ENCODE measurements around the gene SRMS. TPM values are rescaled to one million over a fixed set of nuclear protein-coding genes. Genes with fewer than 3 reads are reported as not detected.

The SRMS gene
- total and polyA plus RNA-seq, 2 donors = 0.05 TPM

GRCh38 chr20:63538204-63539091 is 9.1 kb downstream of the SRMS start:
- Histone ChIP-seq H3K4me1 (ENCODE audit: control insufficient read depth in 2 of 2, insufficient read depth in 2 of 2, low read length in 2 of 2) (peaks cover 2 to 25% of the 10 kb centered on the region in 2 donors), H3K27me3 (ENCODE audit: control insufficient read depth in 2 of 2, insufficient read depth in 1 of 2, low read length in 1 of 2) (peaks cover 0 to 22% of the 10 kb centered on the region in 2 donors), H3K36me3 (ENCODE audit: control insufficient read depth in 2 of 2, insufficient read depth in 2 of 2, low read length in 1 of 2) (no peaks in the 10 kb centered on the region), H3K27ac (ENCODE audit: low read depth in 1 of 2, low read length in 1 of 2) (peak overlapping the region; percentile 82 to 84), H3K9me3 (ENCODE audit: control insufficient read depth in 2 of 2, insufficient read depth in 1 of 2, low read length in 1 of 2) (no peaks in the 10 kb centered on the region), H3K4me3 (ENCODE audit: low read length in 2 of 2) (peak overlapping the region; percentile 63 to 67)
- DNase-seq (ENCODE audit: low read depth in 6 of 9, low spot score in 9 of 9) = peak in 1 of 9 donors; percentile 28
- 57% methylated on average over 27 of the region's 27 CpGs for WGBS

- no peaks in the 10 kb centered on the region for H3K9me3 ChIP-seq (ENCODE audit: control insufficient read depth in 2 of 2, insufficient read depth in 1 of 2, low read length in 1 of 2)
- H3K4me3 ChIP-seq (ENCODE audit: low read length in 2 of 2) = peak overlapping the region; percentile 63 to 67
- peak overlapping the region; percentile 82 to 84 for H3K27ac ChIP-seq (ENCODE audit: low read depth in 1 of 2, low read length in 1 of 2)
- peaks cover 2 to 25% of the 10 kb centered on the region in 2 donors for H3K4me1 ChIP-seq (ENCODE audit: control insufficient read depth in 2 of 2, insufficient read depth in 2 of 2, low read length in 2 of 2)
- peak; percentile 76 to 96 (median 90) for DNase-seq (ENCODE audit: low read depth in 6 of 9, low spot score in 9 of 9)
- H3K27me3 ChIP-seq (ENCODE audit: control insufficient read depth in 2 of 2, insufficient read depth in 1 of 2, low read length in 1 of 2) = peaks cover 0 to 23% of the 10 kb centered on the region in 2 donors
- WGBS = 9% methylated on average over 34 of the region's 34 CpGs
- no peaks in the 10 kb centered on the region for H3K36me3 ChIP-seq (ENCODE audit: control insufficient read depth in 2 of 2, insufficient read depth in 2 of 2, low read length in 1 of 2)
Measured at GRCh38 chr20:63537525-63538203, 9.9 kb downstream of the SRMS start.

DNA sequence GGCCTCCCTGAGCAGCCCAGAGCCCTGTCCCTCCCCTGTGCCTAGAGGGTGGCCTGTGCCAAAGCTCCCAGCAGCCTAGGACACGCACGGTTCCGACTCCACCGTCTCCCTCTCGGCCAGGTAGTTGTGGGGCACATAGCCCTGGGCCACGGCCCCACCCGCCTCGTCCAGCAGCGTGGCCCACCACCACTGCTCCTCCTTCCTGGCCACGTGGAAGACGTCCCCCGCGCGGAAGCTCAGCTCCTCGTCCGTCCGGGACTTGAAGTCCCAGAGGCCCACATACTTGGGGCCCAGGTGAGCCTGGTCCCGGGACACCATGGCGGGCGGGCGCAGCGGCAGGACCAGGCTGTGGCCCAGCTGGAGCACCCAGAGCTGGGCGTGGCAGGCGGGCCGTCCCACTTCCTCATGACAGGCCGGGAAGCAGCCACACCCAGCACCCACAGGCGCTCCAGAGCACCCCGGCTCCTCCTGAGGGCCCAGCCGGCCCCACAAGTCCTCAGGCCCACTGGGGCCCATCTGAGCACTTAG is 10.5 kb downstream of the SRMS start, which contains the start of gene PTK6:
Gene PTK6, minus strand, starts transcription at position 380 of the 528 bp plus-strand sequence. Its CDS starts 62 bp downstream, at position 318.
- peaks cover 2 to 25% of the 10 kb centered on the region in 2 donors for H3K4me1 ChIP-seq (ENCODE audit: control insufficient read depth in 2 of 2, insufficient read depth in 2 of 2, low read length in 2 of 2)
- H3K36me3 ChIP-seq (ENCODE audit: control insufficient read depth in 2 of 2, insufficient read depth in 2 of 2, low read length in 1 of 2) = no peaks in the 10 kb centered on the region
- DNase-seq (ENCODE audit: low read depth in 6 of 9, low spot score in 9 of 9) = no peak
- WGBS = 89% methylated on average over 29 of the region's 29 CpGs
- H3K4me3 ChIP-seq (ENCODE audit: low read length in 2 of 2) = peak within 1 kb of the TSS; percentile 63 to 67
- peak within 1 kb of the TSS; percentile 82 to 84 for H3K27ac ChIP-seq (ENCODE audit: low read depth in 1 of 2, low read length in 1 of 2)
- no peaks in the 10 kb centered on the region for H3K9me3 ChIP-seq (ENCODE audit: control insufficient read depth in 2 of 2, insufficient read depth in 1 of 2, low read length in 1 of 2)
- H3K27me3 ChIP-seq (ENCODE audit: control insufficient read depth in 2 of 2, insufficient read depth in 1 of 2, low read length in 1 of 2) = peaks cover 0 to 25% of the 10 kb centered on the region in 2 donors

GRCh38 chr20:63536241-63536977 is 11.1 kb downstream of the SRMS start:
- Histone ChIP-seq H3K4me1 (ENCODE audit: control insufficient read depth in 2 of 2, insufficient read depth in 2 of 2, low read length in 2 of 2) (peaks cover 2 to 25% of the 10 kb centered on the region in 2 donors), H3K36me3 (ENCODE audit: control insufficient read depth in 2 of 2, insufficient read depth in 2 of 2, low read length in 1 of 2) (no peaks in the 10 kb centered on the region), H3K4me3 (ENCODE audit: low read length in 2 of 2) (no peak overlapping the region), H3K27ac (ENCODE audit: low read depth in 1 of 2, low read length in 1 of 2) (no peak overlapping the region), H3K9me3 (ENCODE audit: control insufficient read depth in 2 of 2, insufficient read depth in 1 of 2, low read length in 1 of 2) (peaks cover 0 to 3% of the 10 kb centered on the region in 2 donors), H3K27me3 (ENCODE audit: control insufficient read depth in 2 of 2, insufficient read depth in 1 of 2, low read length in 1 of 2) (peaks cover 0 to 25% of the 10 kb centered on the region in 2 donors)
- no peak for DNase-seq (ENCODE audit: low read depth in 6 of 9, low spot score in 9 of 9)
- 91% methylated on average over 35 of the region's 35 CpGs for WGBS

GRCh38 chr20:63534831-63535651 is 12.5 kb downstream of the SRMS start:
- Histone ChIP-seq H3K4me3 (ENCODE audit: low read length in 2 of 2) (no peak overlapping the region), H3K4me1 (ENCODE audit: control insufficient read depth in 2 of 2, insufficient read depth in 2 of 2, low read length in 2 of 2) (peaks cover 2 to 25% of the 10 kb centered on the region in 2 donors), H3K27ac (ENCODE audit: low read depth in 1 of 2, low read length in 1 of 2) (peak overlapping the region in 1 of 2 donors; percentile 22), H3K9me3 (ENCODE audit: control insufficient read depth in 2 of 2, insufficient read depth in 1 of 2, low read length in 1 of 2) (peaks cover 0 to 3% of the 10 kb centered on the region in 2 donors), H3K27me3 (ENCODE audit: control insufficient read depth in 2 of 2, insufficient read depth in 1 of 2, low read length in 1 of 2) (peaks cover 0 to 25% of the 10 kb centered on the region in 2 donors), H3K36me3 (ENCODE audit: control insufficient read depth in 2 of 2, insufficient read depth in 2 of 2, low read length in 1 of 2) (no peaks in the 10 kb centered on the region)
- DNase-seq (ENCODE audit: low read depth in 6 of 9, low spot score in 9 of 9) = no peak
- WGBS = 87% methylated on average over 49 of the region's 49 CpGs

DNA sequence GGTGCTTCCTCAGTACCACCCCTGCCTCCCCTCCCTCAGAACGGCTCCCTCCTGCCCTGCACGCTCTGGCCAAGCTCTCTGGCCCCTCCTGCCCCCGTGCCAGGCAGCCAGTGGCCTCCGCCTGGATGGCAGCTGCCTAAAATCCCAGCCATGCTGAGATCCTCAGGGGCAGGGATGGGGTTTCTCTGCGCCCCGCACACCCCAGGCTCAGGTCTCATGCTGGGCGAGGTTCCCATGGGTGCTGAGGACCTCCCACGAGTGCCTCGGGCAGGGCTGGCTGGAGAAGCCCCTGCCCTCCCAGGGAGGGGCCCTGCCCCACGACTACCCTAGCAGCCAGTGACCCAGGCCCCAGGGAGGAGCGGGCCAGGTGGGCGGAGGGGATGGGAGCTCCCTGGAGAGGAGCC is 13.1 kb downstream of the SRMS start:
- WGBS = 89% methylated on average over 12 of the region's 12 CpGs
- DNase-seq (ENCODE audit: low read depth in 6 of 9, low spot score in 9 of 9) = no peak
- peaks cover 0 to 26% of the 10 kb centered on the region in 2 donors for H3K27me3 ChIP-seq (ENCODE audit: control insufficient read depth in 2 of 2, insufficient read depth in 1 of 2, low read length in 1 of 2)
- peaks cover 2 to 25% of the 10 kb centered on the region in 2 donors for H3K4me1 ChIP-seq (ENCODE audit: control insufficient read depth in 2 of 2, insufficient read depth in 2 of 2, low read length in 2 of 2)
- peaks cover 0 to 3% of the 10 kb centered on the region in 2 donors for H3K9me3 ChIP-seq (ENCODE audit: control insufficient read depth in 2 of 2, insufficient read depth in 1 of 2, low read length in 1 of 2)
- H3K27ac ChIP-seq (ENCODE audit: low read depth in 1 of 2, low read length in 1 of 2) = no peak overlapping the region
- H3K4me3 ChIP-seq (ENCODE audit: low read length in 2 of 2) = no peak overlapping the region
- H3K36me3 ChIP-seq (ENCODE audit: control insufficient read depth in 2 of 2, insufficient read depth in 2 of 2, low read length in 1 of 2) = no peaks in the 10 kb centered on the region

DNA sequence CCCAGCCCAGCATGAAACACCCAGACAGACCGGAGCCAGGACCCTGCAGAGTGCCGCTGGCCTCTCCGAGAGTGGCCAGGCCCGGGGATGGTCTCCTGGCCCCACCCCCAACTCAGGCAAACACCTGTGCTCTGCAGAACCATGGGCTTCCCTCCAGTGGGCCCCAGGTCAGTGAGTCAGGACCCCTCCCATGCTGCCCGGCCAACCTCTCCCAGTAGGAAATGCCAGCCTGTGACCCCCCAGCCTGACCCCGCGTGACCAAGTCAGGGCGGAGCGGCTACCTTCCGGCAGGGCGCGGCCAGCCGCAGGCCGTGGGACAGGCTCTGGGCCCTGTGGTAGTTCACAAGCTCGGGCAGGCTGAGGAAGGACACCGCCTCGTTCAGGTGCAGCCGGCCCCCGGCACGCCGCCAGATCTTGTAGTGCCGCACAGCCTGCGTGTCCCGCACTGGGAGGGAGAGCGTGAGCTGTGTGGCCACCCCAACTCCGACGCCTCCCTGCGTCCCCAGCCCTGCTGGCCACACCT is 13.6 kb downstream of the SRMS start:
- Histone ChIP-seq H3K27ac (ENCODE audit: low read depth in 1 of 2, low read length in 1 of 2) (no peak overlapping the region), H3K4me1 (ENCODE audit: control insufficient read depth in 2 of 2, insufficient read depth in 2 of 2, low read length in 2 of 2) (peaks cover 2 to 22% of the 10 kb centered on the region in 2 donors), H3K36me3 (ENCODE audit: control insufficient read depth in 2 of 2, insufficient read depth in 2 of 2, low read length in 1 of 2) (no peaks in the 10 kb centered on the region), H3K9me3 (ENCODE audit: control insufficient read depth in 2 of 2, insufficient read depth in 1 of 2, low read length in 1 of 2) (peaks cover 0 to 3% of the 10 kb centered on the region in 2 donors), H3K27me3 (ENCODE audit: control insufficient read depth in 2 of 2, insufficient read depth in 1 of 2, low read length in 1 of 2) (peaks cover 0 to 31% of the 10 kb centered on the region in 2 donors), H3K4me3 (ENCODE audit: low read length in 2 of 2) (no peak overlapping the region)
- 91% methylated on average over 28 of the region's 28 CpGs for WGBS
- DNase-seq (ENCODE audit: low read depth in 6 of 9, low spot score in 9 of 9) = no peak

DNA sequence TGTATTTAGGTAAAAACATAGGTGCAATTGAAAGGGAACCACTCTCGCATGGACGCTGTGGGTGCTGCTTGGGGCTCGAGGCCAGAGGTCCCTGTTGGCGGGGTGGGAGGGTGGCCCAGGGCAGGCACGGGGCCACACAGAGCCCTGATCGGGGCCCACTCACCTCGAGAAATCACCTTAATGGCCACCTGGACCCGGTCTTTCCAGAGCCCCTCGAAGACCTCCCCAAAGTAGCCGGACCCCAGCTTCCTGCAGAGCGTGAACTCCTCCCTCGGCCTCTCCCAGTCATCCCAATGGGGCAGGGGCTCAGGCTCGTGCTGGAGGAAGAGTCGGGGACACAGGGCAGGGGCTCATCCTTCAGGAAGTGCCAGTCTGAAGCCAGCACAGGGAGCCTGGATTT is 14.2 kb downstream of the SRMS start:
- Histone ChIP-seq H3K27me3 (ENCODE audit: control insufficient read depth in 2 of 2, insufficient read depth in 1 of 2, low read length in 1 of 2) (peaks cover 0 to 34% of the 10 kb centered on the region in 2 donors), H3K4me1 (ENCODE audit: control insufficient read depth in 2 of 2, insufficient read depth in 2 of 2, low read length in 2 of 2) (peaks cover 0 to 16% of the 10 kb centered on the region in 2 donors), H3K36me3 (ENCODE audit: control insufficient read depth in 2 of 2, insufficient read depth in 2 of 2, low read length in 1 of 2) (no peaks in the 10 kb centered on the region), H3K27ac (ENCODE audit: low read depth in 1 of 2, low read length in 1 of 2) (no peak overlapping the region), H3K4me3 (ENCODE audit: low read length in 2 of 2) (no peak overlapping the region), H3K9me3 (ENCODE audit: control insufficient read depth in 2 of 2, insufficient read depth in 1 of 2, low read length in 1 of 2) (peaks cover 0 to 3% of the 10 kb centered on the region in 2 donors)
- 90% methylated on average over 14 of the region's 14 CpGs for WGBS
- no peak for DNase-seq (ENCODE audit: low read depth in 6 of 9, low spot score in 9 of 9)

Data from thymus (tissue), 11 donors.